ENCODE results near the gene SLC35D2.

- TF ChIP-seq GATA2 (IDR thresholded peaks at IDR 0.05; ENCODE audit: low read depth, low read length), result no peak
- no peak for TF ChIP-seq GATA3 (IDR thresholded peaks at IDR 0.05; ENCODE audit: low read depth, low read length)
Observed at GRCh38 chr9:96378187-96378586, 5.3 kb downstream of the SLC35D2 start.

Data from SH-SY5Y (cell line).